A549 (cell line): Measurements from ENCODE around the gene ANKRD28. TPM values are rescaled to one million over a fixed set of nuclear protein-coding genes. Genes with fewer than 3 reads are reported as not detected.
A peak's percentile ranks its signal among the peaks of the same experiment; 100 is the strongest.

ENCODE experiments used
- BHLHE40 ChIP-seq: IDR thresholded peaks from 2 replicates; pipeline ENCODE4 v1.6.1; 2012; ENCODE audit warnings: low read depth, low read length, inconsistent platforms
- CBX8 ChIP-seq: fragments of 200-600 bp; sonication (generic); IDR thresholded peaks from 2 replicates; pipeline ENCODE4 v1.6.1; 2016
- CEBPB ChIP-seq, 2 experiments: fragments of >200 bp in 1 of 2; sonication (Bioruptor Twin) in 1 of 2; formaldehyde crosslinking in 1 of 2; IDR thresholded peaks; 2 replicates each; pipeline ENCODE4 v1.6.1; 2012 to 2016
- CHD2 ChIP-seq: fragments of 150-350 bp; IDR thresholded peaks from 2 replicates; pipeline ENCODE4 v1.6.1; 2014; ENCODE audit warnings: low read length; ENCODE audit not compliant: partially characterized antibody
- CHD4 ChIP-seq: fragments of 200-600 bp; sonication (generic); IDR thresholded peaks from 2 replicates; pipeline ENCODE4 v1.6.1; 2016; ENCODE audit warnings: antibody characterized with exemption, mild to moderate bottlenecking, borderline replicate concordance
- ESRRA ChIP-seq: fragments of 150-350 bp; IDR thresholded peaks from 2 replicates; pipeline ENCODE4 v1.6.1; 2014; ENCODE audit warnings: mild to moderate bottlenecking, low read length, borderline replicate concordance
- FOSB ChIP-seq: fragments of 250-450 bp; sonication (Bioruptor Pico); IDR thresholded peaks from 2 replicates; pipeline ENCODE4 v1.5.0; 2020; ENCODE audit warnings: mild to moderate bottlenecking, moderate library complexity
- GATA3 ChIP-seq: IDR thresholded peaks from 2 replicates; pipeline ENCODE4 v1.6.1; 2012; ENCODE audit warnings: borderline replicate concordance
- HDAC2 ChIP-seq: fragments of 200-600 bp; sonication (generic); IDR thresholded peaks from 2 replicates; pipeline ENCODE4 v1.6.1; 2016
- HEYL ChIP-seq: fragments of 250-450 bp; sonication (Bioruptor Pico); IDR thresholded peaks from 2 replicates; pipeline ENCODE4 v1.8.0; 2021; ENCODE audit warnings: mild to moderate bottlenecking, moderate library complexity
- HOXA7 ChIP-seq: fragments of 250-450 bp; sonication (Bioruptor Pico); IDR thresholded peaks from 2 replicates; pipeline ENCODE4 v1.5.0; 2020; ENCODE audit warnings: mild to moderate bottlenecking, moderate library complexity
- HOXB13 ChIP-seq: fragments of 250-450 bp; sonication (Bioruptor Pico); IDR thresholded peaks from 2 replicates; pipeline ENCODE4 v1.5.0; 2020; ENCODE audit warnings: low read depth, mild to moderate bottlenecking, moderate library complexity
- JUN ChIP-seq, 2 experiments: fragments of >200 bp; sonication (Bioruptor Twin); formaldehyde crosslinking; IDR thresholded peaks; 2 replicates in 1 of 2; 3 replicates in 1 of 2; pipeline ENCODE4 v1.6.1; 2016 to 2017
- JUNB ChIP-seq: fragments of >200 bp; sonication (Bioruptor Twin); formaldehyde crosslinking; IDR thresholded peaks from 2 replicates; pipeline ENCODE4 v1.6.1; 2016
- KDM1A ChIP-seq: fragments of 200-600 bp; sonication (generic); IDR thresholded peaks from 2 replicates; pipeline ENCODE4 v1.6.1; 2016; ENCODE audit warnings: low read depth, mild to moderate bottlenecking
- KDM5A ChIP-seq: fragments of 200-600 bp; sonication (generic); IDR thresholded peaks from 2 replicates; pipeline ENCODE4 v1.6.1; 2016; ENCODE audit warnings: antibody characterized with exemption, mild to moderate bottlenecking
- MAFK ChIP-seq: fragments of 450-650 bp; IDR thresholded peaks from 2 replicates; pipeline ENCODE4 v1.6.1; 2014; ENCODE audit not compliant: partially characterized antibody
- MYC ChIP-seq: IDR thresholded peaks from 2 replicates; pipeline ENCODE4 v1.6.1; 2012; ENCODE audit warnings: mild to moderate bottlenecking, inconsistent platforms, low read length, improper control_type of control experiment, borderline replicate concordance
- NFE2L2 ChIP-seq: fragments of 150-350 bp; conservative IDR thresholded peaks from 2 replicates; pipeline ENCODE4 v1.6.1; 2014; ENCODE audit warnings: low read length
- NR3C1 ChIP-seq: fragments of >200 bp; sonication (Bioruptor Twin); formaldehyde crosslinking; IDR thresholded peaks from 3 replicates; pipeline ENCODE4 v1.6.1; 2017
- PHF8 ChIP-seq: fragments of 200-600 bp; sonication (generic); IDR thresholded peaks from 2 replicates; pipeline ENCODE4 v1.6.1; 2016; ENCODE audit warnings: low read depth, mild to moderate bottlenecking, antibody characterized with exemption, moderate library complexity, borderline replicate concordance
- POLR2AphosphoS2 ChIP-seq: conservative IDR thresholded peaks from 2 replicates; pipeline ENCODE4 v1.6.1; 2012; ENCODE audit warnings: low read length, improper control_type of control experiment, inconsistent platforms
- RARB ChIP-seq: fragments of 250-450 bp; sonication (Bioruptor Pico); IDR thresholded peaks from 2 replicates; pipeline ENCODE4 v1.8.0; 2021; ENCODE audit warnings: mild to moderate bottlenecking, moderate library complexity
- RCOR1 ChIP-seq: fragments of 150-350 bp; IDR thresholded peaks from 2 replicates; pipeline ENCODE4 v1.6.1; 2014; ENCODE audit warnings: antibody characterized with exemption, low read length, low read depth
- RNF2 ChIP-seq: fragments of 200-600 bp; sonication (generic); IDR thresholded peaks from 2 replicates; pipeline ENCODE4 v1.6.1; 2016; ENCODE audit warnings: low read depth, mild to moderate bottlenecking, antibody characterized with exemption, moderate library complexity, borderline replicate concordance
- SMC3 ChIP-seq: fragments of >200 bp; sonication (Bioruptor Twin); formaldehyde crosslinking; IDR thresholded peaks from 3 replicates; pipeline ENCODE4 v1.6.1; 2018; ENCODE audit warnings: inconsistent platforms
- SREBF2 ChIP-seq: fragments of 450-650 bp; IDR thresholded peaks from 2 replicates; pipeline ENCODE4 v1.6.1; 2014; ENCODE audit warnings: mild to moderate bottlenecking, moderate library complexity
- TFCP2L1 ChIP-seq: fragments of 250-450 bp; sonication (Bioruptor Pico); IDR thresholded peaks from 2 replicates; pipeline ENCODE4 v1.5.0; 2021; ENCODE audit warnings: mild to moderate bottlenecking
- ZNF302 ChIP-seq: fragments of 250-450 bp; sonication (Bioruptor Pico); IDR thresholded peaks from 2 replicates; pipeline ENCODE4 v1.9.0; 2021; ENCODE audit warnings: inconsistent platforms, mild to moderate bottlenecking, moderate library complexity
- polyA plus RNA-seq, 4 experiments: library from polyadenylated mRNA; depleted of rRNA in 3 of 4; stranded (reverse); fragments of >200 nt; fragmentation: RNase III in 1 of 4; extraction: RNeasy Plus Mini Kit Qiagen cat#74134 plus additional on column Dnase treatment in 1 of 4; gene quantifications; 2 replicates in 3 of 4; 3 replicates in 1 of 4; pipeline ENCODE4 v1.2.3, GENCODE V29; 2011 to 2017
- TF ChIP-seq, protein P1 (sequence below): fragments of 200-600 bp; sonication (generic); IDR thresholded peaks from 2 replicates; pipeline ENCODE4 v1.6.1; 2016; ENCODE audit warnings: antibody characterized with exemption, mild to moderate bottlenecking, moderate library complexity
- TF ChIP-seq, protein P2 (sequence below): fragments of 250-450 bp; sonication (Bioruptor Pico); IDR thresholded peaks from 2 replicates; pipeline ENCODE4 v1.5.0; 2020; ENCODE audit warnings: low read depth, mild to moderate bottlenecking, moderate library complexity
- TF ChIP-seq, protein P3 (sequence below): fragments of 250-450 bp; sonication (Bioruptor Pico); IDR thresholded peaks from 2 replicates; pipeline ENCODE4 v1.5.0; 2021; ENCODE audit warnings: mild to moderate bottlenecking, moderate library complexity, borderline replicate concordance

The ANKRD28 gene
- polyA plus RNA-seq, 2 of the 4 experiments (the other 2 are of a cell fraction), result 29.9 to 72.0 TPM

DNA sequence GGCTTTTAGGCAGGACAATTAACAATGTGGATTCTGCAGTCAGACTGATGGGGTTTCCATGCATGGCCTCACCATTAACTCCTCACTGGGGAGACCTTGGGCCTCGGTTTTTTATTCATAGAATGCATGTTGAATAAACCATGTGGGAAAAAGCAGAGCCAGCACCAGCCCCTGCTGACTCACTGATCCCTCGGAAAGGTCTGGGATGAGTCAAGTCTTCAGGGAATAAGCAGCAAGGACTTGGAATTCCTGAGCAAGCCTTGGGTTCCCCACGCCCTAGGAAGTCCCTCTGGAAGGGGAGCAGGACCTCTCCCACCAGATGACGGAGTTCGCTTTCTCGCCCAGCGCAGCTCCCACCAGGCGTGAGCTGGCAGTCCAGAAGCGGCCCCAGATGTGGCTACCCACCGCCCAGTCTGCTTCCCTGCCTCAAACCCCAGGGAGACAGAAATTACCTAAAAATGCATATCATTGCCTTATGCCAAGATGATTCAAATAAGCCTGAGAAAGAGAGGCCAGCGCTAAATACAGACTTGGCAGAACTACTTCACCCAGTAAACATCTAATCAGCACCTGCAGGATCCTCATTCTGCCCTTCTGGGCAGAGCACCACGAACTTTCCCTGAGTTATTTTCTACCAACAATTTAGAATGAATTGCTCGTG is 150.8 kb downstream of the ANKRD28 start (continued):
- TF ChIP-seq BHLHE40 (no peak), GATA3 (peak; percentile 83), RARB (CRISPR knock-in tag) (no peak), NFE2L2 (0 out of 2 replicates have a peak, but pooled peaks have one; percentile 1), PHF8 (no peak), POLR2AphosphoS2 (no peak), RNF2 (no peak), MYC (peak; percentile 67; the same call in 1 of the 2 replicates), CBX8 (no peak), HOXA7 (CRISPR knock-in tag) (no peak), KDM1A (no peak), RCOR1 (no peak), CHD2 (no peak), HOXB13 (CRISPR knock-in tag) (no peak; the same call in 1 of the 2 replicates), FOSB (CRISPR knock-in tag) (no peak), ESRRA (no peak), NR3C1 (no peak), KDM5A (no peak), ZNF302 (no peak), SREBF2 (no peak), HDAC2 (no peak), SMC3 (no peak), JUN (IDR thresholded peaks at IDR 0.05) (peak; percentile 32 to 59; a peak in 4 of 5 replicates), CHD4 (no peak), CEBPB (IDR thresholded peaks at IDR 0.05) (peak in 1 of 2 experiments; percentile 63; a peak in 2 of 4 replicates), HEYL (no peak), JUNB (peak; percentile 88), TFCP2L1 (CRISPR knock-in tag) (no peak), MAFK (peak; percentile 90)
- TF ChIP-seq, protein P1, sequence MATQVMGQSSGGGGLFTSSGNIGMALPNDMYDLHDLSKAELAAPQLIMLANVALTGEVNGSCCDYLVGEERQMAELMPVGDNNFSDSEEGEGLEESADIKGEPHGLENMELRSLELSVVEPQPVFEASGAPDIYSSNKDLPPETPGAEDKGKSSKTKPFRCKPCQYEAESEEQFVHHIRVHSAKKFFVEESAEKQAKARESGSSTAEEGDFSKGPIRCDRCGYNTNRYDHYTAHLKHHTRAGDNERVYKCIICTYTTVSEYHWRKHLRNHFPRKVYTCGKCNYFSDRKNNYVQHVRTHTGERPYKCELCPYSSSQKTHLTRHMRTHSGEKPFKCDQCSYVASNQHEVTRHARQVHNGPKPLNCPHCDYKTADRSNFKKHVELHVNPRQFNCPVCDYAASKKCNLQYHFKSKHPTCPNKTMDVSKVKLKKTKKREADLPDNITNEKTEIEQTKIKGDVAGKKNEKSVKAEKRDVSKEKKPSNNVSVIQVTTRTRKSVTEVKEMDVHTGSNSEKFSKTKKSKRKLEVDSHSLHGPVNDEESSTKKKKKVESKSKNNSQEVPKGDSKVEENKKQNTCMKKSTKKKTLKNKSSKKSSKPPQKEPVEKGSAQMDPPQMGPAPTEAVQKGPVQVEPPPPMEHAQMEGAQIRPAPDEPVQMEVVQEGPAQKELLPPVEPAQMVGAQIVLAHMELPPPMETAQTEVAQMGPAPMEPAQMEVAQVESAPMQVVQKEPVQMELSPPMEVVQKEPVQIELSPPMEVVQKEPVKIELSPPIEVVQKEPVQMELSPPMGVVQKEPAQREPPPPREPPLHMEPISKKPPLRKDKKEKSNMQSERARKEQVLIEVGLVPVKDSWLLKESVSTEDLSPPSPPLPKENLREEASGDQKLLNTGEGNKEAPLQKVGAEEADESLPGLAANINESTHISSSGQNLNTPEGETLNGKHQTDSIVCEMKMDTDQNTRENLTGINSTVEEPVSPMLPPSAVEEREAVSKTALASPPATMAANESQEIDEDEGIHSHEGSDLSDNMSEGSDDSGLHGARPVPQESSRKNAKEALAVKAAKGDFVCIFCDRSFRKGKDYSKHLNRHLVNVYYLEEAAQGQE, result no peak
- TF ChIP-seq, protein P2, sequence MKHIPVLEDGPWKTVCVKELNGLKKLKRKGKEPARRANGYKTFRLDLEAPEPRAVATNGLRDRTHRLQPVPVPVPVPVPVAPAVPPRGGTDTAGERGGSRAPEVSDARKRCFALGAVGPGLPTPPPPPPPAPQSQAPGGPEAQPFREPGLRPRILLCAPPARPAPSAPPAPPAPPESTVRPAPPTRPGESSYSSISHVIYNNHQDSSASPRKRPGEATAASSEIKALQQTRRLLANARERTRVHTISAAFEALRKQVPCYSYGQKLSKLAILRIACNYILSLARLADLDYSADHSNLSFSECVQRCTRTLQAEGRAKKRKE, result no peak; the same call in 1 of the 2 replicates
- TF ChIP-seq, protein P3, sequence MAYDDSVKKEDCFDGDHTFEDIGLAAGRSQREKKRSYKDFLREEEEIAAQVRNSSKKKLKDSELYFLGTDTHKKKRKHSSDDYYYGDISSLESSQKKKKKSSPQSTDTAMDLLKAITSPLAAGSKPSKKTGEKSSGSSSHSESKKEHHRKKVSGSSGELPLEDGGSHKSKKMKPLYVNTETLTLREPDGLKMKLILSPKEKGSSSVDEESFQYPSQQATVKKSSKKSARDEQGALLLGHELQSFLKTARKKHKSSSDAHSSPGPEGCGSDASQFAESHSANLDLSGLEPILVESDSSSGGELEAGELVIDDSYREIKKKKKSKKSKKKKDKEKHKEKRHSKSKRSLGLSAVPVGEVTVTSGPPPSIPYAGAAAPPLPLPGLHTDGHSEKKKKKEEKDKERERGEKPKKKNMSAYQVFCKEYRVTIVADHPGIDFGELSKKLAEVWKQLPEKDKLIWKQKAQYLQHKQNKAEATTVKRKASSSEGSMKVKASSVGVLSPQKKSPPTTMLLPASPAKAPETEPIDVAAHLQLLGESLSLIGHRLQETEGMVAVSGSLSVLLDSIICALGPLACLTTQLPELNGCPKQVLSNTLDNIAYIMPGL (CRISPR knock-in tag), result no peak
